Kidney epithelial cell (primary cell): ENCODE measurements around the gene UVRAG. TPM values are rescaled to one million over a fixed set of nuclear protein-coding genes. Genes with fewer than 3 reads are reported as not detected.

Experiments used
- DNase-seq: peaks from one replicate; pipeline ENCODE4 v3.0.0-alpha.2; 2010; ENCODE audit warnings: low read depth
- H3K27me3 ChIP-seq: 2 replicates; pipeline ENCODE4 v1.6.0; 2011; ENCODE audit warnings: low read length; ENCODE audit not compliant: control insufficient read depth, insufficient read depth
- H3K36me3 ChIP-seq: 2 replicates; pipeline ENCODE4 v1.5.1; 2011; ENCODE audit warnings: low read length; ENCODE audit not compliant: control insufficient read depth, insufficient read depth
- H3K4me3 ChIP-seq: 2 replicates; pipeline ENCODE4 v1.5.1; 2011; ENCODE audit warnings: low read depth, mild to moderate bottlenecking, control low read depth, low read length
- total RNA-seq: library from RNA; depleted of rRNA; stranded (reverse); fragments of >200 nt; gene quantifications from 2 replicates; pipeline ENCODE4 v1.2.3, GENCODE V29; 2015
- TF ChIP-seq, protein P1 (sequence below): IDR thresholded peaks from 2 replicates; pipeline ENCODE4 v1.5.1; 2011; ENCODE audit warnings: mild to moderate bottlenecking, moderate library complexity, low read length, control low read depth, inconsistent platforms; ENCODE audit not compliant: insufficient read depth, poor library complexity, severe bottlenecking

The UVRAG gene
- total RNA-seq, 1 donor from 2014 or later = 16.2 TPM

GRCh38 chr11:75781831-75782230 lies 33.2 kb upstream of the UVRAG start:
- Histone ChIP-seq H3K27me3 (no peaks in the 10 kb centered on the region), H3K4me3 (no peak overlapping the region), H3K36me3 (no peaks in the 10 kb centered on the region)
- TF ChIP-seq, protein P1, sequence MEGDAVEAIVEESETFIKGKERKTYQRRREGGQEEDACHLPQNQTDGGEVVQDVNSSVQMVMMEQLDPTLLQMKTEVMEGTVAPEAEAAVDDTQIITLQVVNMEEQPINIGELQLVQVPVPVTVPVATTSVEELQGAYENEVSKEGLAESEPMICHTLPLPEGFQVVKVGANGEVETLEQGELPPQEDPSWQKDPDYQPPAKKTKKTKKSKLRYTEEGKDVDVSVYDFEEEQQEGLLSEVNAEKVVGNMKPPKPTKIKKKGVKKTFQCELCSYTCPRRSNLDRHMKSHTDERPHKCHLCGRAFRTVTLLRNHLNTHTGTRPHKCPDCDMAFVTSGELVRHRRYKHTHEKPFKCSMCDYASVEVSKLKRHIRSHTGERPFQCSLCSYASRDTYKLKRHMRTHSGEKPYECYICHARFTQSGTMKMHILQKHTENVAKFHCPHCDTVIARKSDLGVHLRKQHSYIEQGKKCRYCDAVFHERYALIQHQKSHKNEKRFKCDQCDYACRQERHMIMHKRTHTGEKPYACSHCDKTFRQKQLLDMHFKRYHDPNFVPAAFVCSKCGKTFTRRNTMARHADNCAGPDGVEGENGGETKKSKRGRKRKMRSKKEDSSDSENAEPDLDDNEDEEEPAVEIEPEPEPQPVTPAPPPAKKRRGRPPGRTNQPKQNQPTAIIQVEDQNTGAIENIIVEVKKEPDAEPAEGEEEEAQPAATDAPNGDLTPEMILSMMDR = no peak
- no peak for DNase-seq

- Histone ChIP-seq H3K4me3 (no peak overlapping the region), H3K27me3 (no peaks in the 10 kb centered on the region), H3K36me3 (no peaks in the 10 kb centered on the region)
- DNase-seq = no peak
- TF ChIP-seq, protein P1 = no peak
Measured at GRCh38 chr11:75782540-75783263, 32.3 kb upstream of the UVRAG start.

DNA sequence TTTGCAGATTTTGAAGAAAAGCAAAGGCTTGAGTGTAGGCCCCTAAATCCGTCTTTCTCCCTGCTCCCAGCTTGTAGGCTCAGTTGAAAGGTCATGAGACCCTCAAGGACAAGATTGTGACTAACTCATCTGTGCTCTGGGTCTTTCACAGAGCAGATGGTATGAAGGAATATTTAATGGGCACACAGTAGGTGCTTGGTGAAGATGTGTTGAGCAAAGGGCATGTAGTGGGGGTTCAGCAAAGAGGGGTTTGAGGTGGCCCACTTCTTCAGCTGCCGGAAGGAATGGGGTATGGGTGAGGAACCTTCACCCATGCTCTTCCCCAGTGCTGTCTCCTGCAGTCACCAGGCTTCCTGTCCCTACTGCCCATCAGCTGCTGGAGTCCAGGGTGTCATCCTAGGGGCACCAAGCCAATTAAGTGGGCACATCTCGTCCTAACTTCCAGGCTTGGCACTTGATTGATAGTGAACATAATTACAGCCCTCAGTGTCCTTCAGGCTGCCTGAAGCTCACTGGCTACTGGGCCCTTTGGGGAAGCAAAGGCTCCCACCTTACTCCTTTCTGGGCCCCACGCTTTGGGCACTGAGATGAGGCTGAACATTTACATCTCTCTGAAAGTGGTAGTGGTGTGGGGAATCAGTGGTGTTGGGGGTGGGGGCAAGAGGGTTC lies 31.5 kb upstream of the UVRAG start:
- Histone ChIP-seq H3K4me3 (no peak overlapping the region), H3K27me3 (no peaks in the 10 kb centered on the region), H3K36me3 (no peaks in the 10 kb centered on the region)
- no peak for DNase-seq
- TF ChIP-seq, protein P1 = no peak

- Histone ChIP-seq H3K36me3 (no peaks in the 10 kb centered on the region), H3K27me3 (no peaks in the 10 kb centered on the region), H3K4me3 (no peak overlapping the region)
- TF ChIP-seq, protein P1 = no peak
- no peak for DNase-seq
Measured at GRCh38 chr11:75784085-75784478, 30.9 kb upstream of the UVRAG start.

DNA sequence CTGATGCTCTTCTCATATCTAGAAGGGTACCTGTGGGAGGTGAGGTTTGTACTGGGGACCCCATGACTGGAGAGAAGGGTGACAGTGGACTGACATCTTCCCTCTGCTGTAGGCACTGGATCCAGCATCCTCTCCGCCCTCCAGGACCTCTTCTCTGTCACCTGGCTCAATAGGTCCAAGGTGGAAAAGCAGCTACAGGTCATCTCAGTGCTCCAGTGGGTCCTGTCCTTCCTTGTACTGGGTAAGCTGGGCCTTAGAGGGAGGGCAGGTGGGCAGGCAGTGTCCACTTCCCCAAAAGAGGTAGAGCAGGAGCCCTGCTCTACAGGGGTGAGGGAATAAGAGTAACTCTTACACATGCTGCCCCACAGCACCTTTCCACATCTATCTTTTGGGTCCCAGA lies 30.5 kb upstream of the UVRAG start:
- no peak overlapping the region for H3K4me3 ChIP-seq
- DNase-seq = no peak
- H3K27me3 ChIP-seq = no peaks in the 10 kb centered on the region
- TF ChIP-seq, protein P1 = no peak
- H3K36me3 ChIP-seq = no peaks in the 10 kb centered on the region
